ENCODE data around the gene MRPL45.

The MRPL45 gene

GRCh38 chr17:38326996-38327792, 30.2 kb downstream of the MRPL45 start:
- no peak overlapping the region for H3K4me3 ChIP-seq (ENCODE audit: low read depth, low read length)
- TF ChIP-seq CTCF (IDR thresholded peaks at IDR 0.05; ENCODE audit: low read depth, low read length) = no peak

GRCh38 chr17:38327936-38328335, 31.0 kb downstream of the MRPL45 start:
- no peak for TF ChIP-seq CTCF (IDR thresholded peaks at IDR 0.05; ENCODE audit: low read depth, low read length)
- no peak overlapping the region for H3K4me3 ChIP-seq (ENCODE audit: low read depth, low read length)

- no peak for TF ChIP-seq CTCF (IDR thresholded peaks at IDR 0.05; ENCODE audit: low read depth, low read length)
Observed at GRCh38 chr17:38328620-38329019, 31.7 kb downstream of the MRPL45 start.

GRCh38 chr17:38329284-38329683, 32.3 kb downstream of the MRPL45 start:
- no peak overlapping the region for H3K4me3 ChIP-seq (ENCODE audit: low read depth, low read length)
- TF ChIP-seq CTCF (IDR thresholded peaks at IDR 0.05; ENCODE audit: low read depth, low read length) = no peak

More at GRCh38 chr17:38328620-38329019, 31.7 kb downstream of the MRPL45 start:
- H3K4me3 ChIP-seq (ENCODE audit: low read depth, low read length) = no peak overlapping the region

- no peak for TF ChIP-seq CTCF (IDR thresholded peaks at IDR 0.05; ENCODE audit: low read depth, low read length)
- no peak overlapping the region for H3K4me3 ChIP-seq (ENCODE audit: low read depth, low read length)
Observed at GRCh38 chr17:38329808-38330730, 33.1 kb downstream of the MRPL45 start.

- no peak overlapping the region for H3K4me3 ChIP-seq (ENCODE audit: low read depth, low read length)
- no peak for TF ChIP-seq CTCF (IDR thresholded peaks at IDR 0.05; ENCODE audit: low read depth, low read length)
Observed at GRCh38 chr17:38330941-38331411, 34.0 kb downstream of the MRPL45 start.
